H1 (cell line): ENCODE data around the gene BEAN1. TPM values are rescaled to one million over a fixed set of nuclear protein-coding genes. Genes with fewer than 3 reads are reported as not detected.

Experiments used
- GABPA ChIP-seq: IDR thresholded peaks from 2 replicates; pipeline ENCODE4 v1.6.1; 2011; ENCODE audit warnings: mild to moderate bottlenecking, low read length, moderate library complexity, borderline replicate concordance; ENCODE audit not compliant: insufficient read depth
- MAFK ChIP-seq: IDR thresholded peaks from 2 replicates; pipeline ENCODE4 v1.6.1; 2012; ENCODE audit warnings: low read depth, mild to moderate bottlenecking, improper control_type of control experiment, low read length
- PHF8 ChIP-seq: fragments of 200-600 bp; sonication (generic); conservative IDR thresholded peaks from 2 replicates; pipeline ENCODE4 v1.7.1; 2012; ENCODE audit warnings: low read depth, mild to moderate bottlenecking, inconsistent platforms, low read length, moderate library complexity
- SP4 ChIP-seq: IDR thresholded peaks from 2 replicates; pipeline ENCODE4 v1.6.1; 2012; ENCODE audit warnings: low read length, inconsistent platforms
- TEAD4 ChIP-seq: IDR thresholded peaks from 2 replicates; pipeline ENCODE4 v1.6.1; 2012; ENCODE audit warnings: low read depth, low read length, inconsistent platforms, mixed read lengths
- ZNF274 ChIP-seq: IDR thresholded peaks from 2 replicates; pipeline ENCODE4 v1.7.0; 2012; ENCODE audit warnings: low read length, borderline replicate concordance; ENCODE audit errors: extremely low read depth
- polyA plus RNA-seq, 7 experiments: library from polyadenylated mRNA; depleted of rRNA in 3 of 7; stranded (reverse) in 5 of 7; unstranded in 2 of 7; fragments of >200 nt in 5 of 7; fragments of 200-250 nt in 2 of 7; gene quantifications; 1 replicate in 5 of 7; 2 replicates in 1 of 7; 4 replicates in 1 of 7; pipeline versions ENCODE4 v1.2.1 to v1.2.3, GENCODE V29; 2011 to 2013; ENCODE audit warnings: missing spikeins in 2 of 7, mixed read lengths in 2 of 7
- total RNA-seq: library from RNA; stranded (reverse); fragmentation: NEBNext Ultra II Directional; extraction: Animal tissue kit (Norgen Biotek cat#: 25700); gene quantifications from 2 replicates; pipeline ENCODE4 v1.2.1, GENCODE V29; 2021
- TF ChIP-seq, protein P1 (sequence below): fragments of 300-600 bp; sonication (generic); IDR thresholded peaks from 2 replicates; pipeline ENCODE4 v1.7.1; 2012; ENCODE audit warnings: low read length, moderate library complexity, mild to moderate bottlenecking, inconsistent platforms; ENCODE audit not compliant: insufficient replicate concordance

The BEAN1 gene
- total and polyA plus RNA-seq, 2 of the 8 experiments (the other 6 are each of a cell fraction or from before 2014, with no cell fraction given), result 0.08 TPM; not detected in 1

DNA sequence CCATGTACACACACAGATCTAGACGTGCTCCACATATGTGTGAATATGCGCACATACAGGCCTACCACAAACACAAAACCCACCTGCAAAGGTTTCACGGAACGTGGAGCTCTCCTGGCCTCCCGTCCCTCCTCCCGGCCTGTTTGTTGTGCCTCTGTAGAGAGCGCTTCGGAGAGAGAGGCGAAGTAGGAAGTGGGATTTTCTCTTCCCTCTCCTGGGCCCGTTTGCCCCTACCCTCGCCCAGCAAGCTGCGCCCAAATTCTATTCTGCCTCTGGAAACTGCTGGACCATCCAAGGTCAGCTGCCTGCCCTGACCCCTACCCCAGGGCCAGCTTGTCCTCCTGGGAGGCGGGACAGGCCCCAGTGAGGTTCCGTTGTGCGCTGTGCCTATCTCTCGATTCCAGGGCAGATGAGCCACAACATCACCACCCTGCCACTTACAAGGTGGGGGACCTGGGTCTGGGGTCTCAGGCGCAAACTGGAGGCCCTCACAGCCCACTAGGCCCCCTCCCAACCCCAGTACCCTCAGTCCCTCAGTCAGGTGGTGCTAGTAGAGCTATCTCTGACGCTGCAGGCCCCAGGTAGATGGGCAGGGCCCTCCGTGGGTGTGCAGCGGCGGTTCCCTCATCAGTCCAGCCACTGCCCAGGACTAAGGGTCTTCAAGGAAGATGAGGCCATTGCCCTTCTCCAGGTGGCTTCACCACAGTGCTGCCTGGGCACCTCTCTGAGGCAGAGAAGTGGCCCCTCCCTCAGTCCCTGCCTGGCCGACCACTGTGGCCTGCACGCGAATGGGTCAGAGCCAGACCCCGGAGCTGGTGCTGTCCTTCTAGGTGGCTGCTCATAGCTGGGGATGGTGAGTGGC lies 54.2 kb downstream of the BEAN1 start (continued):
- TF ChIP-seq, protein P1, sequence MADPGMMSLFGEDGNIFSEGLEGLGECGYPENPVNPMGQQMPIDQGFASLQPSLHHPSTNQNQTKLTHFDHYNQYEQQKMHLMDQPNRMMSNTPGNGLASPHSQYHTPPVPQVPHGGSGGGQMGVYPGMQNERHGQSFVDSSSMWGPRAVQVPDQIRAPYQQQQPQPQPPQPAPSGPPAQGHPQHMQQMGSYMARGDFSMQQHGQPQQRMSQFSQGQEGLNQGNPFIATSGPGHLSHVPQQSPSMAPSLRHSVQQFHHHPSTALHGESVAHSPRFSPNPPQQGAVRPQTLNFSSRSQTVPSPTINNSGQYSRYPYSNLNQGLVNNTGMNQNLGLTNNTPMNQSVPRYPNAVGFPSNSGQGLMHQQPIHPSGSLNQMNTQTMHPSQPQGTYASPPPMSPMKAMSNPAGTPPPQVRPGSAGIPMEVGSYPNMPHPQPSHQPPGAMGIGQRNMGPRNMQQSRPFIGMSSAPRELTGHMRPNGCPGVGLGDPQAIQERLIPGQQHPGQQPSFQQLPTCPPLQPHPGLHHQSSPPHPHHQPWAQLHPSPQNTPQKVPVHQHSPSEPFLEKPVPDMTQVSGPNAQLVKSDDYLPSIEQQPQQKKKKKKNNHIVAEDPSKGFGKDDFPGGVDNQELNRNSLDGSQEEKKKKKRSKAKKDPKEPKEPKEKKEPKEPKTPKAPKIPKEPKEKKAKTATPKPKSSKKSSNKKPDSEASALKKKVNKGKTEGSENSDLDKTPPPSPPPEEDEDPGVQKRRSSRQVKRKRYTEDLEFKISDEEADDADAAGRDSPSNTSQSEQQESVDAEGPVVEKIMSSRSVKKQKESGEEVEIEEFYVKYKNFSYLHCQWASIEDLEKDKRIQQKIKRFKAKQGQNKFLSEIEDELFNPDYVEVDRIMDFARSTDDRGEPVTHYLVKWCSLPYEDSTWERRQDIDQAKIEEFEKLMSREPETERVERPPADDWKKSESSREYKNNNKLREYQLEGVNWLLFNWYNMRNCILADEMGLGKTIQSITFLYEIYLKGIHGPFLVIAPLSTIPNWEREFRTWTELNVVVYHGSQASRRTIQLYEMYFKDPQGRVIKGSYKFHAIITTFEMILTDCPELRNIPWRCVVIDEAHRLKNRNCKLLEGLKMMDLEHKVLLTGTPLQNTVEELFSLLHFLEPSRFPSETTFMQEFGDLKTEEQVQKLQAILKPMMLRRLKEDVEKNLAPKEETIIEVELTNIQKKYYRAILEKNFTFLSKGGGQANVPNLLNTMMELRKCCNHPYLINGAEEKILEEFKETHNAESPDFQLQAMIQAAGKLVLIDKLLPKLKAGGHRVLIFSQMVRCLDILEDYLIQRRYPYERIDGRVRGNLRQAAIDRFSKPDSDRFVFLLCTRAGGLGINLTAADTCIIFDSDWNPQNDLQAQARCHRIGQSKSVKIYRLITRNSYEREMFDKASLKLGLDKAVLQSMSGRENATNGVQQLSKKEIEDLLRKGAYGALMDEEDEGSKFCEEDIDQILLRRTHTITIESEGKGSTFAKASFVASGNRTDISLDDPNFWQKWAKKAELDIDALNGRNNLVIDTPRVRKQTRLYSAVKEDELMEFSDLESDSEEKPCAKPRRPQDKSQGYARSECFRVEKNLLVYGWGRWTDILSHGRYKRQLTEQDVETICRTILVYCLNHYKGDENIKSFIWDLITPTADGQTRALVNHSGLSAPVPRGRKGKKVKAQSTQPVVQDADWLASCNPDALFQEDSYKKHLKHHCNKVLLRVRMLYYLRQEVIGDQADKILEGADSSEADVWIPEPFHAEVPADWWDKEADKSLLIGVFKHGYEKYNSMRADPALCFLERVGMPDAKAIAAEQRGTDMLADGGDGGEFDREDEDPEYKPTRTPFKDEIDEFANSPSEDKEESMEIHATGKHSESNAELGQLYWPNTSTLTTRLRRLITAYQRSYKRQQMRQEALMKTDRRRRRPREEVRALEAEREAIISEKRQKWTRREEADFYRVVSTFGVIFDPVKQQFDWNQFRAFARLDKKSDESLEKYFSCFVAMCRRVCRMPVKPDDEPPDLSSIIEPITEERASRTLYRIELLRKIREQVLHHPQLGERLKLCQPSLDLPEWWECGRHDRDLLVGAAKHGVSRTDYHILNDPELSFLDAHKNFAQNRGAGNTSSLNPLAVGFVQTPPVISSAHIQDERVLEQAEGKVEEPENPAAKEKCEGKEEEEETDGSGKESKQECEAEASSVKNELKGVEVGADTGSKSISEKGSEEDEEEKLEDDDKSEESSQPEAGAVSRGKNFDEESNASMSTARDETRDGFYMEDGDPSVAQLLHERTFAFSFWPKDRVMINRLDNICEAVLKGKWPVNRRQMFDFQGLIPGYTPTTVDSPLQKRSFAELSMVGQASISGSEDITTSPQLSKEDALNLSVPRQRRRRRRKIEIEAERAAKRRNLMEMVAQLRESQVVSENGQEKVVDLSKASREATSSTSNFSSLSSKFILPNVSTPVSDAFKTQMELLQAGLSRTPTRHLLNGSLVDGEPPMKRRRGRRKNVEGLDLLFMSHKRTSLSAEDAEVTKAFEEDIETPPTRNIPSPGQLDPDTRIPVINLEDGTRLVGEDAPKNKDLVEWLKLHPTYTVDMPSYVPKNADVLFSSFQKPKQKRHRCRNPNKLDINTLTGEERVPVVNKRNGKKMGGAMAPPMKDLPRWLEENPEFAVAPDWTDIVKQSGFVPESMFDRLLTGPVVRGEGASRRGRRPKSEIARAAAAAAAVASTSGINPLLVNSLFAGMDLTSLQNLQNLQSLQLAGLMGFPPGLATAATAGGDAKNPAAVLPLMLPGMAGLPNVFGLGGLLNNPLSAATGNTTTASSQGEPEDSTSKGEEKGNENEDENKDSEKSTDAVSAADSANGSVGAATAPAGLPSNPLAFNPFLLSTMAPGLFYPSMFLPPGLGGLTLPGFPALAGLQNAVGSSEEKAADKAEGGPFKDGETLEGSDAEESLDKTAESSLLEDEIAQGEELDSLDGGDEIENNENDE, result no peak
- no peak for TF ChIP-seq PHF8
- TF ChIP-seq GABPA, result no peak
- TF ChIP-seq MAFK, result no peak
- TF ChIP-seq SP4, result no peak
- TF ChIP-seq TEAD4, result no peak
- no peak for TF ChIP-seq ZNF274
